PFSK-1 (cell line): ENCODE results near the gene NEK11.

Experiments
- FOXP2 ChIP-seq: optimal IDR thresholded peaks from 2 replicates; pipeline ENCODE3; 2011; ENCODE audit warnings: borderline replicate concordance, control low read depth, inconsistent platforms; ENCODE audit not compliant: insufficient read depth; ENCODE audit errors: extremely low read length, extremely low read depth
- POLR2AphosphoS5 ChIP-seq: IDR thresholded peaks from 2 replicates; pipeline ENCODE4 v1.6.1; 2012; ENCODE audit warnings: low read depth, mild to moderate bottlenecking, control low read depth, low read length, moderate library complexity
- REST ChIP-seq, 2 experiments: IDR thresholded peaks; 2 replicates each; pipeline versions ENCODE4 v1.6.1 to v1.8.0; 2011 to 2012; ENCODE audit warnings: low read depth in 2 of 2, low read length in 2 of 2, control low read depth in 1 of 2, inconsistent platforms in 1 of 2, mild to moderate bottlenecking in 1 of 2, moderate library complexity in 1 of 2; ENCODE audit not compliant: insufficient read depth in 1 of 2
- SIN3A ChIP-seq: IDR thresholded peaks from 2 replicates; pipeline ENCODE4 v1.6.1; 2012; ENCODE audit warnings: mild to moderate bottlenecking, low read length, moderate library complexity, borderline replicate concordance; ENCODE audit not compliant: insufficient read depth
- TAF1 ChIP-seq: IDR thresholded peaks from 2 replicates; pipeline ENCODE4 v1.6.1; 2012; ENCODE audit warnings: low read length, control low read depth, borderline replicate concordance; ENCODE audit not compliant: insufficient read depth

DNA sequence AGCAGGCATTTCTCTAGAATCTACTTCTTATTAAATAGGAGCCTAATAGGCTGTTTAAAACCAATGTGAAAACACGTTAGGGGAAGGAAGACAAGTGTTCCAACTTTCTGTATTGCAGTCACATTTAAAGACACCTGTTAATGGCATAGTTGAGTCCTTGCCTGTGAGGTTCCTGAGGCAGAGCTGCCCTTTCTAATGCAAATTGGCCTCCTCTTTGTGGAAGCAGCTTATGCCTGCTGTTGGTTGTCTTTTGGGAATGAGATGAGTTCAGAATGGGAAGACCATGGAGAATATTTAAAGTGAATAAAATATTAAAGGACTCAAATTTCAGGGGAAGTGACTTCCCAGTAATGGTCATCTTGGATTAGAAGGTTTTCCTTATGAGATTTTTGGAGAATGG is 51.2 kb downstream of the NEK11 start:
- TF ChIP-seq TAF1: no peak
- no peak for TF ChIP-seq REST (IDR thresholded peaks at IDR 0.05; ENCODE audit: insufficient read depth in 1 of 2, low read depth in 2 of 2, low read length in 2 of 2)
- TF ChIP-seq SIN3A: no peak
- TF ChIP-seq POLR2AphosphoS5: no peak
- TF ChIP-seq FOXP2: no peak
